H1 (cell line): Measurements from ENCODE around the gene SAXO1. TPM values are rescaled to one million over a fixed set of nuclear protein-coding genes. Genes with fewer than 3 reads are reported as not detected.

Source experiments
- CTCF ChIA-PET: fragments of 300-600 bp; sonication (Branson Sonifier 250); formaldehyde crosslinking; loops from one replicate; lab custom pipeline; 2021; ENCODE audit not compliant: partially characterized antibody; lab: Charles Lee
- POLR2A ChIA-PET: fragments of 300-600 bp; sonication (Branson Sonifier 250); formaldehyde crosslinking; loops from one replicate; lab custom pipeline; 2021; ENCODE audit warnings: inconsistent platforms; ENCODE audit not compliant: partially characterized antibody; lab: Charles Lee
- DNase-seq, 2 experiments: peaks; one replicate each; pipeline versions ENCODE4 v3.0.0 to v3.0.0-alpha.2; 2010 to 2022; ENCODE audit warnings: low spot score in 2 of 2, low read depth in 1 of 2, mixed read lengths in 1 of 2
- FAIRE-seq: peaks from 2 replicates; lab custom pipeline; 2011; peaks lifted over from hg19 to GRCh38; lab: Jason Lieb, UNC
- H2AFZ ChIP-seq: 2 replicates; pipeline ENCODE4 v1.8.1; 2012; ENCODE audit warnings: low read length, inconsistent platforms
- H2AK5ac ChIP-seq: 2 replicates; pipeline ENCODE4 v1.6.1; 2013; ENCODE audit warnings: low read depth, low read length
- H2BK120ac ChIP-seq: replicated peaks from 2 replicates; pipeline ENCODE3; 2013; ENCODE audit warnings: low read depth, low read length, inconsistent platforms
- H2BK12ac ChIP-seq: 2 replicates; pipeline ENCODE4 v1.6.1; 2013; ENCODE audit warnings: low read depth, low read length
- H2BK15ac ChIP-seq: 2 replicates; pipeline ENCODE4 v1.6.1; 2013; ENCODE audit warnings: low read length
- H2BK20ac ChIP-seq: 2 replicates; pipeline ENCODE4 v1.6.1; 2013; ENCODE audit warnings: low read length
- H2BK5ac ChIP-seq: 2 replicates; pipeline ENCODE4 v1.6.1; 2013; ENCODE audit warnings: low read depth, low read length
- H3K14ac ChIP-seq: 2 replicates; pipeline ENCODE4 v1.6.1; 2013; ENCODE audit warnings: inconsistent platforms; ENCODE audit not compliant: insufficient read length
- H3K18ac ChIP-seq: 2 replicates; pipeline ENCODE4 v1.6.1; 2013; ENCODE audit warnings: low read length; ENCODE audit errors: extremely low read depth
- H3K23ac ChIP-seq: 2 replicates; pipeline ENCODE4 v1.6.1; 2013; ENCODE audit warnings: inconsistent platforms; ENCODE audit not compliant: insufficient read length
- H3K23me2 ChIP-seq: 2 replicates; pipeline ENCODE4 v1.6.1; 2013; ENCODE audit warnings: low read depth, low read length
- H3K27ac ChIP-seq: 2 replicates; pipeline ENCODE4 v1.6.1; 2011; ENCODE audit warnings: low read depth, low read length, inconsistent platforms
- H3K27me3 ChIP-seq, 4 experiments: replicated peaks in 1 of 4; 1 replicate in 1 of 4; 2 replicates in 3 of 4; pipeline versions ENCODE4 v1.6.1 to v1.8.1; 2011 to 2013; ENCODE audit warnings: low read length in 3 of 4, mild to moderate bottlenecking in 3 of 4, inconsistent platforms in 2 of 4, mixed read lengths in 2 of 4, moderate library complexity in 1 of 4; ENCODE audit not compliant: control insufficient read depth in 3 of 4, insufficient read depth in 3 of 4; ENCODE audit errors: extremely low read depth in 1 of 4
- H3K36me3 ChIP-seq, 4 experiments: 2 replicates each; pipeline versions ENCODE4 v1.6.1 to v1.8.1; 2011 to 2013; ENCODE audit warnings: mild to moderate bottlenecking in 4 of 4, low read length in 3 of 4, moderate library complexity in 2 of 4, control low read depth in 1 of 4, inconsistent platforms in 1 of 4; ENCODE audit not compliant: insufficient read depth in 4 of 4, control insufficient read depth in 2 of 4
- H3K4ac ChIP-seq: replicated peaks from 2 replicates; pipeline ENCODE3; 2013; ENCODE audit warnings: low read length, low read depth, mixed read lengths, inconsistent platforms; ENCODE audit not compliant: insufficient read length
- H3K4me1 ChIP-seq, 4 experiments: replicated peaks in 1 of 4; 1 replicate in 1 of 4; 2 replicates in 3 of 4; pipeline versions ENCODE4 v1.6.1 to v1.8.1; 2011 to 2013; ENCODE audit warnings: low read length in 3 of 4, inconsistent platforms in 2 of 4, mixed read lengths in 1 of 4; ENCODE audit not compliant: insufficient read depth in 4 of 4, control insufficient read depth in 3 of 4
- H3K4me2 ChIP-seq, 2 experiments: 2 replicates each; pipeline versions ENCODE4 v1.6.1 to v1.8.1; 2011 to 2013; ENCODE audit warnings: low read depth in 2 of 2, low read length in 2 of 2, control low read depth in 1 of 2, inconsistent platforms in 1 of 2, mild to moderate bottlenecking in 1 of 2; ENCODE audit not compliant: insufficient read depth in 1 of 2
- H3K4me3 ChIP-seq, 4 experiments: fragments of 200-600, 300-600 bp in 1 of 4; sonication (generic), shearing (Covaris generic), sonication (Bioruptor Twin) in 1 of 4; 2 replicates each; pipeline versions ENCODE4 v1.5.1 to v1.8.1; 2011 to 2016; ENCODE audit warnings: low read length in 4 of 4, low read depth in 3 of 4, control low read depth in 2 of 4, inconsistent platforms in 2 of 4, mild to moderate bottlenecking in 2 of 4, mixed read lengths in 1 of 4, moderate library complexity in 1 of 4; ENCODE audit not compliant: insufficient read depth in 2 of 4; ENCODE audit errors: extremely low read depth in 1 of 4
- H3K56ac ChIP-seq: replicated peaks from 2 replicates; pipeline ENCODE3; 2013; ENCODE audit warnings: low read depth, mild to moderate bottlenecking, mixed read lengths, low read length, inconsistent platforms; ENCODE audit not compliant: insufficient read length
- H3K79me1 ChIP-seq: 2 replicates; pipeline ENCODE4 v1.6.1; 2013; ENCODE audit warnings: low read depth, low read length, control low read depth
- H3K79me2 ChIP-seq, 2 experiments: 2 replicates each; pipeline versions ENCODE4 v1.6.1 to v1.8.1; 2012 to 2013; ENCODE audit warnings: low read length in 2 of 2, mild to moderate bottlenecking in 2 of 2, inconsistent platforms in 1 of 2; ENCODE audit not compliant: insufficient read depth in 2 of 2, control insufficient read depth in 1 of 2
- H3K9ac ChIP-seq, 4 experiments: replicated peaks in 1 of 4; 1 replicate in 1 of 4; 2 replicates in 3 of 4; pipeline versions ENCODE4 v1.6.1 to v1.8.1; 2011 to 2013; ENCODE audit warnings: low read depth in 3 of 4, low read length in 3 of 4, control low read depth in 2 of 4, mild to moderate bottlenecking in 2 of 4, moderate library complexity in 2 of 4, inconsistent platforms in 1 of 4; ENCODE audit errors: extremely low read depth in 1 of 4
- H3K9me3 ChIP-seq, 2 experiments: 2 replicates each; pipeline versions ENCODE4 v1.6.1 to v1.8.1; 2012 to 2013; ENCODE audit warnings: mild to moderate bottlenecking in 2 of 2, moderate library complexity in 2 of 2, control low read depth in 1 of 2, inconsistent platforms in 1 of 2, low read depth in 1 of 2, low read length in 1 of 2, mixed read lengths in 1 of 2; ENCODE audit not compliant: insufficient read depth in 2 of 2
- H4K20me1 ChIP-seq, 2 experiments: replicated peaks in 1 of 2; 2 replicates each; pipeline versions ENCODE3 to v1.8.1; 2011 to 2013; ENCODE audit warnings: inconsistent platforms in 2 of 2, low read length in 2 of 2, mild to moderate bottlenecking in 1 of 2; ENCODE audit not compliant: insufficient read depth in 2 of 2, control insufficient read depth in 1 of 2
- H4K5ac ChIP-seq: 2 replicates; pipeline ENCODE4 v1.6.1; 2013; ENCODE audit warnings: low read length, low read depth, mixed read lengths, inconsistent platforms; ENCODE audit not compliant: insufficient read length
- H4K8ac ChIP-seq: 2 replicates; pipeline ENCODE4 v1.8.0; 2013; ENCODE audit warnings: mild to moderate bottlenecking, moderate library complexity, low read length, inconsistent platforms; ENCODE audit not compliant: insufficient read depth; ENCODE audit errors: extremely low read depth
- H4K91ac ChIP-seq: replicated peaks from 2 replicates; pipeline ENCODE3; 2013; ENCODE audit warnings: low read length, mixed read lengths, inconsistent platforms; ENCODE audit not compliant: insufficient read length
- MAFK ChIP-seq: IDR thresholded peaks from 2 replicates; pipeline ENCODE4 v1.6.1; 2012; ENCODE audit warnings: low read depth, mild to moderate bottlenecking, improper control_type of control experiment, low read length
- SP1 ChIP-seq: IDR thresholded peaks from 2 replicates; pipeline ENCODE4 v1.6.1; 2011; ENCODE audit warnings: low read depth, low read length
- TEAD4 ChIP-seq: IDR thresholded peaks from 2 replicates; pipeline ENCODE4 v1.6.1; 2012; ENCODE audit warnings: low read depth, low read length, inconsistent platforms, mixed read lengths
- WGBS, 2 experiments: shearing (Covaris generic) in 1 of 2; methylation state at CpG; one replicate each; pipeline versions ENCODE4 v1.1.6 to v1.1.7; 2013 to 2015; ENCODE audit warnings: low lambda C conversion rate in 2 of 2, mixed read lengths in 2 of 2, inconsistent platforms in 1 of 2, low coverage in 1 of 2, missing lambda C conversion rate in 1 of 2; ENCODE audit not compliant: insufficient replicate concordance in 2 of 2, insufficient coverage in 1 of 2, insufficient read length in 1 of 2; ENCODE audit errors: extremely low coverage in 1 of 2, missing lambda C conversion rate in 1 of 2; 5-methylcytosine and 5-hydroxymethylcytosine counted together
- polyA plus RNA-seq, 7 experiments: library from polyadenylated mRNA; depleted of rRNA in 3 of 7; stranded (reverse) in 5 of 7; unstranded in 2 of 7; fragments of >200 nt in 5 of 7; fragments of 200-250 nt in 2 of 7; gene quantifications; 1 replicate in 5 of 7; 2 replicates in 1 of 7; 4 replicates in 1 of 7; pipeline versions ENCODE4 v1.2.1 to v1.2.3, GENCODE V29; 2011 to 2013; ENCODE audit warnings: missing spikeins in 2 of 7, mixed read lengths in 2 of 7
- total RNA-seq: library from RNA; stranded (reverse); fragmentation: NEBNext Ultra II Directional; extraction: Animal tissue kit (Norgen Biotek cat#: 25700); gene quantifications from 2 replicates; pipeline ENCODE4 v1.2.1, GENCODE V29; 2021

The SAXO1 gene
- total and polyA plus RNA-seq, 2 of the 8 experiments (the other 6 are each of a cell fraction or from before 2014, with no cell fraction given): 0.11 to 0.20 TPM

DNA sequence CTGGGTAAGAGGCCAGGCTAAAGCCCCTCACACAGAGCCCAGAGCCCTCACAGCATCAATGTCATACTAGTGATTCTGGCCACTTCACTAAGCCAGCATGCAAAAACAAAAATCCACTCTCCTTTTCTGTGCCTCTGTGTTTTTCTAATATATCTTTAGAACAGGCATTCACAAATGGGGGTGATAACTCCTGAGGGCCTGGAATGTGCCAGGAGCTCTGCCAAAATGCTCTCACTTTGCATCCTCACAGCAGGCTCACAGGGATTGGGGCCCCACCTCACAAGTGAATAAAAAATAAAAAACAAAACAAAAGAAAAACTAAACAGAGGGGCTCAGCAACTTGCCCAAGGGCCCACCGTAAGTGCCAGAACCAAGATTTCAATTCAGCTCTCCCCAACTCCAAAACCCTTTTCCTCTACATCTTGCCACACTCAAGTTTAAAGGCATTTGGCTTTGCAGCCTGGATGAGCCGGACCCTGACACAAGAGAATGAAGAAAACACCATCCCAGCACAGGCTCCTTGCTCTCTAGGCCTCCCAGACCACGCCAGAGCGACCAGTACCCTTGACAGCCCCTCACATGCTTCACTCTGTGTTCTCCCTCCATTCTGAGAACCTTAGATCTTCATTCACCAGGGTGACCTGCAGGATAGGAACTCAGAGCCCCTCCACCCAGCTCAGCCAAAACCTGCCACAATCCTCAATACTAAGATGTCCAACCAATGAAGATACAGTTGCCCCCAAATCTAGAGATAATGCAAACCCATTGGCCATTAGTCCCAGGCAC lies 51.3 kb downstream of the SAXO1 start:
- no peak overlapping the region for H3K23ac ChIP-seq
- WGBS, 2 experiments: 97% methylated on average over 4 of the region's 4 CpGs; no CpG with 5 or more reads in 1 of the 2 experiments
- H3K23me2 ChIP-seq: no peaks in the 10 kb centered on the region
- H3K9me3 ChIP-seq: peaks cover 0 to 2% of the 10 kb centered on the region in 2 experiments; a peak in 1 of 4 replicates
- no peak overlapping the region for H3K4me3 ChIP-seq
- no peaks in the 10 kb centered on the region for H3K79me1 ChIP-seq
- ChIA-PET POLR2A (no interaction called here), CTCF (interaction anchor here (1.0 to 1.1 kb wide), 2 partner anchors 31 to 47 kb away, joined by 3 to 4 read pairs; no protein-coding TSS in a partner anchor)
- H2BK15ac ChIP-seq: no peak overlapping the region
- no peak overlapping the region for H2AFZ ChIP-seq
- no peak for DNase-seq
- H3K27me3 ChIP-seq: no peaks in the 10 kb centered on the region
- H2BK20ac ChIP-seq: no peak overlapping the region
- no peak overlapping the region for H2BK120ac ChIP-seq
- no peak overlapping the region for H3K56ac ChIP-seq
- no peak overlapping the region for H3K27ac ChIP-seq
- H2BK12ac ChIP-seq: no peak overlapping the region; the same call in 1 of the 2 replicates
- no peak for TF ChIP-seq TEAD4
- TF ChIP-seq SP1: no peak
- TF ChIP-seq MAFK: no peak
- no peak overlapping the region for H3K4me2 ChIP-seq
- H3K4ac ChIP-seq: no peak overlapping the region
- no peaks in the 10 kb centered on the region for H3K36me3 ChIP-seq
- no peaks in the 10 kb centered on the region for H3K79me2 ChIP-seq
- peaks cover 0 to 4% (median 1%) of the 10 kb centered on the region in 4 experiments; a peak in 1 of 7 replicates for H3K4me1 ChIP-seq
- FAIRE-seq: no peak
- H3K18ac ChIP-seq: no peak overlapping the region
- H4K5ac ChIP-seq: no peak overlapping the region
- no peak overlapping the region for H3K14ac ChIP-seq
- H2BK5ac ChIP-seq: no peak overlapping the region
- no peak overlapping the region for H4K8ac ChIP-seq
- no peaks in the 10 kb centered on the region for H4K20me1 ChIP-seq
- H4K91ac ChIP-seq: no peak overlapping the region
- no peak overlapping the region for H2AK5ac ChIP-seq
- no peak overlapping the region for H3K9ac ChIP-seq
